NOMO-1 (cell line): ENCODE measurements around the gene DCUN1D3.
"Not testable (repeated sequence)": the region's sequence is repeated elsewhere in the genome, so short reads cannot be mapped to it uniquely, and the experiment has no call there.

Experiments
- DNase-seq, 2 experiments: peaks; one replicate each; lab custom pipeline; 2025; ENCODE audit not compliant: unreplicated experiment in 2 of 2; lab: John Stamatoyannopoulos, UW

The DCUN1D3 gene

GRCh38 chr16:20866145-20866772 lies 33.9 kb downstream of the DCUN1D3 start:
- DNase-seq = no peak

DNA sequence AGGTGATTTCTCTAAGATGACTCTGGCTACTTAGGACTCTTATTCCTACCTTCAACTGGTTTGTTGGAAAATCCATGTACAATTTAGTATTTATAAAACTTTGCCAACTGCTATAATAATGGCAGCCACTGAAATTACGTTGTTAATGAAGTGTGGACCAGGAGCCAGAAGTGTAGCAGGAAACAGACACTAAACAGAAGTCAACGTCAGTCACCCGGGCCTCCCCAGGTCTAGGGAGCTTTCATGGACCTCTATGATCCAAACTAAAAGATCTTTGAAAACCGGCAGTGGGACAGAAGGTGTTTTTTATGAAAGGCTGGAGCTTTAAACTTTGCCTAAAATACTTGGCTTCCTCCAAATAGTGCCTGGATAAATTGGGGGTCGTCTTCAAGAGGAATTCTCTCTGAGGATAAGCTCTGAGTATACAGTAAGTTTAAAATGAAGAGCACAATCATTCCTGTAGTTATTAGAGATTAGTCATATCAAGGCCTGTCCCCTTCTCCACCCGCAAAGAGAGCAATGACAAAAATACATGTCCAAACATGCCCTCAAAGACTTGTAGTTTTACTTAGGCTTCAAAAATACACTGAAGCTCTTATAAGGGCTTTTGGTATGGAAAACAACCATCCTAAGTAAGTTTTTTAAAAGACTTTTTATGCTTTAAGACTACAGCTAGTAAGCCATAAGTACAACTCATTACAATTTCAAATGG lies 34.6 kb downstream of the DCUN1D3 start:
- peak in 1 of 2 experiments; percentile 23 for DNase-seq

DNA sequence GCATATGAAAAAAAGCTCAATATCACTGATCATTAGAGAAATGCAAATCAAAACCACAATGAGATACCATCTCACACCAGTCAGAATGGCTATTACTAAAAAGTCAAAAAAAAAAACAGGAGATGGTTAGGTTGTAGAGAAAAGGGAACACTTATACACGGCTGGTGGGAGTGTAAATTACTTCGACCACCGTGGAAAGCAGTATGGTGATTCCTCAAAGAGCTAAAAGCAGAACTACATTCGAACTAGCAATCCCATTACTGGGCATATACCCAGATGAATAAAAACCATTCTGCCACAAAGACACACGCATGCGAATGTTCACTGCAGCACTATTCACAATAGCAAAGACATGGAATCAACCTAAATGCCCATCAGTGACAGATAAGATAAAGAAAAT lies 35.8 kb downstream of the DCUN1D3 start:
- DNase-seq = not testable (repeated sequence)

DNA sequence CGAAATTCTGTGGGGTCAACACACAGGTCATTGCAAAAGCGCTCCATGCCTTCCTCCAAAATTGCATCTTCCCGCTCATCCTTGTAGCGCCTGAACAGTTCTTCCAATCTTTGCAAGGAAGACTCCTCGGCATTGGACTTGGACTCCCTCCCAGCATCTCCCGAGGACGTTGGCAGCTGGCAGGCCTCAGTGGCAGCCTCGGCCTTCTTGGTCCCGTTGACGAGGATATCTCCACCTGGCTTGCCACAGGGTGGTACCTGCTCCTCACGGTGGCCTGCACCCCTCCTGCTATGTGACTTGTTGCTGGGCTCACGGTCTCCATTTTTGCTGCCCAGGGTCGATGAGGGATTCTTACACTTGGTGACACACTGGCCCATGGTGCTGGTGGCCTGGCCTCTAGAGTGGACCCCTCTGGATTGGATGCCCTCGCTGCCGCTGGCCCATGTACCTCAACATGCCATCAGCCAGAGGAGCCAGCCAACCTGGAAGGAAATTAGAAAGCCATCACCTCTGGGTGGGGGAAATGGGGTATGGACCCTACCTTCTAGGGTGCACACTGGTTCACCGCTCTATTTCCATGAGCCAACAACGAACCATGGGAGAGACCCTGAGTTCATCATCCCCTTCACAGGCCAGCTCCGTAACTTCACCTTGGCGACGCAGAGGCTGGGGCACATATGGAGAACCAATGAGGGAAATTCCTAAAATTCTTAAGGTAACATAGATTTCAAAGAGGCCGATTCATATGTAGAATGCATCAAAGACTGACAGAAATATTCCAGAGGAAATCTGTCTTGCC lies 37.8 kb downstream of the DCUN1D3 start:
- DNase-seq = no peak

GRCh38 chr16:20860995-20861394 lies 39.2 kb downstream of the DCUN1D3 start:
- DNase-seq = not testable (repeated sequence)

GRCh38 chr16:20860361-20860760 lies 39.8 kb downstream of the DCUN1D3 start:
- DNase-seq = no peak

GRCh38 chr16:20859699-20860098 lies 40.5 kb downstream of the DCUN1D3 start:
- no peak for DNase-seq

DNA sequence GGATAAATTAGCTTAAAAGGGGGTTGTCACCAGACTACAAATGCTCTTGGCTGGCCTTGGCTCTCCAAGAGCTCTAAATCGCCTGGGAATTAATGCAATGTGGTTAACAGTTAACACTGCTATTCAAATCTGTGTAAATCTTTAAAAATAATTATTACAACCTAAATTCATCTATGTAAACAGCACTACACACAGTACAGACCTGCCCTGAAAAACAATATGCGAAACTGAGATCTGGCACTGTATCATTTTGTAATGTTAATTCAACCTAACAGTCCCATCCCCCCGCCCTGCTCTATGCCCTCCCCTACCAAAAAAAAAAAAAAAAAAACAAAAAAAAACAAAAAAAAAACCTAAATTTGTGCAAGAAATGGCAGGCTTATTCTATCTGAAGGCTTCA lies 40.9 kb downstream of the DCUN1D3 start:
- no peak for DNase-seq

DNA sequence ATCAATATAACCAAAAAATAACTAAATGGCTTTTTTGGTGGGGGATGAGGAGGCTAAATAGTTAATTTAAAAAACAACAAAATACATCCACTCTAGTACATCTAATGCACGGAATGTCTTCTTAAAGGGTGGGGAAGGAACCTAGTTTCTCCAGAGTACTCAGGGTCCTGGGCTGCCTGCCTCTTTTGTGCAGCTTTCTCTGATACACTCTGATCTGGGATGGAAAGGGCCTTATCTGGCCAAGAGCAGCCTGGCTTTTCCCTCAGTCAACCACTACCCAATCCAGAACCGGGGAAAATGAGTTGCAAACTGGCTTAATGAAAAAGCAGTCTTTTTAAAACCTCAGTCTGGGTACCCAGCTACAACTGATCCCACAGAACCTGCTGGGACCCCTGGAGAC lies 42.9 kb downstream of the DCUN1D3 start:
- no peak for DNase-seq

DNA sequence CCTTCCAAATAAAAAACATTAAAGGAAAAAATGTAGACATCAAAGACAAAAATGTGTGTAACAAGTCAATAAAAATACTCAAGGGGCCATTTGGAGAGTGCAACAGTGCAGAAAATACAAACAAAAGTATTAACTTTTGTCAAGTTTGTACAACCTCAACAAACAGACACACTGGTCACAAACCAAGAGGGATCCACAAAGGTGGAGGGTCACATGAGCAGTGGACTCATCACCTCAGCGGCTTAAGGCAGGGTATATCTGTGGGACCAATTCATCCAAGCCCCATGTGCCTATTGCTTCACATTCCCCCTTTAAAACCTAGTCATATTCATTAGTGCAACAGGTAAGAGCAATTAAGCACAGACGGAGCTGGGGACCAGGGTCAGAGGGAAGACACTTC lies 45.2 kb downstream of the DCUN1D3 start:
- no peak for DNase-seq

DNA sequence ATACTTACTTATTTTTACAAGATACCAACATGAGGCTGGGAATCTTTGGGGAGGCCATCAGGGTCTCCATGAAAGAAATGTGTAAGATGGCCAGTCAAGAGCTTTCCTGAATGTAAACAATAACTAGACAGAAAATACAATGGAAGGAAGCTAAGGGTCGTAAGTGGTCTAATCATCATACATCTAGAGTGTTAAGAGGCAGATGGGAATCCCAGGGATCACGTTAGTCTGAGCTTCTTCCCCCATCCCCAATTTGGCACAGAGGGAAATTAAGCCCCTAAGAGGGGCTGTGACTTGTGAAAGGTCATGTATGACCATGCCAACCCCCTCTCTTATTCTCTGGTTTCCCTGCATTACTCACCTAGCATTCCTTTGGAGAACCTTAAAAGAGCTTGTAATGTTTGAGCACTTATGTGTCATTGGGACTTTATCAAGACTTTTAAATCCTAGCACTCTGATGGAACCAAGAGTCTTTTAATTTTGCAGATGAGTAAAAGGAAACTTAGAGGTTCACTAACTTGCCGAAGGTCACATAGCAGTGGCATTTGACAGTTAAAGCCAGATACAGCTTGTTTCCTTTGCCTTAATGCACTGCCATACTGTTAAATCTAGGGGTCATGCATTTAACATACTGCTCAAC lies 46.1 kb downstream of the DCUN1D3 start:
- DNase-seq = no peak

GRCh38 chr16:20853143-20853542 lies 47.0 kb downstream of the DCUN1D3 start:
- no peak for DNase-seq

DNA sequence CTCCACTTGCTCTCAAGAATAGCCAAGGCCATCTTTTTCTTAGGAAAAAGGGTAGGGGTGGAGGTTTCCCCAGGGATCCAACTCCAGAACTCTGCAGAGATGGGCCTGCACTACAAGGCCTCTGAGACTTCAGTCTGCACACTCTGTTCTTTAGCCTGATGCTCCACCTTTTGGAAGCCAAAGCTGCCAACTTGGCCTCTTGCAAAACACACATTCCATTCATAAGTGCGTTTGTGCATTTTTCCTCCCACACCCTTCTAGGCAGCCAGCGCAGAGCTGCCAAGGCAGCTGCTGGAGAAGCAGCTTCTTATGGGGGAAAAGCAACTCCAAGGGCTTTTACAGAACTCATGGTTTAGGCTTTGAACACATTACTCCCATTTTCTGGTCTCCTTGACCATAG lies 48.6 kb downstream of the DCUN1D3 start:
- no peak for DNase-seq

GRCh38 chr16:20850981-20851380 lies 49.2 kb downstream of the DCUN1D3 start:
- no peak for DNase-seq

GRCh38 chr16:20849589-20850390 lies 50.4 kb downstream of the DCUN1D3 start:
- peak in 1 of 2 experiments; percentile 75 for DNase-seq

GRCh38 chr16:20847550-20847949 lies 52.6 kb downstream of the DCUN1D3 start:
- no peak for DNase-seq

- no peak for DNase-seq
Observed at GRCh38 chr16:20846551-20846950, 53.6 kb downstream of the DCUN1D3 start.

DNA sequence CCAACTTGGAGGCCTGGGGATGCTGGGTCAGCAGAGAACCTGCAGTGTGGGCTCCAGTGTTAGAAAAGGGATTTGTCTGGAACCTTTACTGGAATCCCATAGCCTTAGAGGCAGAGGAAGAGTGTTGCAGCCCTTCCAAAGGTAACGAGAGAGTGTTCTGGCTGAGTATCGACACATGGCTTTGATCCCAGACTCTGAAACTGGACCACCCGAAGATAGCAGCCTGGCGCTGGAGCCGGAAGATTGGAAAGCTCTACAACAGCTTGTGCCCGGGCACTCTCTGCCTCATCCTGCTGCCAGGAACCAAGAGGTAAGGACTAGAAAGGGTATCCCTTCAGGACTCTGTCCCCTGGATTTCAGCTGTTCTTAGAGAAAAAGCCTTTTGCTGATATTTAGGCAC lies 54.1 kb downstream of the DCUN1D3 start:
- DNase-seq = no peak

- DNase-seq = no peak
Observed at GRCh38 chr16:20844588-20844987, 55.6 kb downstream of the DCUN1D3 start.

GRCh38 chr16:20844054-20844453 lies 56.1 kb downstream of the DCUN1D3 start:
- DNase-seq = no peak
